Osteoblast (primary cell): ENCODE results near the gene TMEM94. TPM values are rescaled to one million over a fixed set of nuclear protein-coding genes. Genes with fewer than 3 reads are reported as not detected.

ENCODE experiments used
- DNase-seq: peaks from one replicate; pipeline ENCODE4 v3.0.0; 2011; ENCODE audit warnings: low spot score, mixed read lengths; ENCODE audit not compliant: insufficient read length; ENCODE audit errors: missing footprints
- H2AFZ ChIP-seq: 2 replicates; pipeline ENCODE4 v1.6.0; 2011; ENCODE audit warnings: mild to moderate bottlenecking, low read length
- H3K27ac ChIP-seq: 2 replicates; pipeline ENCODE4 v1.5.1; 2011; ENCODE audit warnings: mild to moderate bottlenecking, low read depth, low read length, moderate library complexity
- H3K27me3 ChIP-seq: 2 replicates; pipeline ENCODE4 v1.6.0; 2012; ENCODE audit warnings: mild to moderate bottlenecking, control low read depth, inconsistent platforms, low read length, moderate library complexity; ENCODE audit not compliant: insufficient read depth
- H3K36me3 ChIP-seq: 2 replicates; pipeline ENCODE4 v1.5.1; 2011; ENCODE audit warnings: mild to moderate bottlenecking, low read length, control low read depth, moderate library complexity; ENCODE audit not compliant: insufficient read depth
- H3K4me1 ChIP-seq: 2 replicates; pipeline ENCODE4 v1.5.1; 2011; ENCODE audit warnings: mild to moderate bottlenecking, low read length, control low read depth, moderate library complexity; ENCODE audit not compliant: insufficient read depth
- H3K4me2 ChIP-seq: 2 replicates; pipeline ENCODE4 v1.6.0; 2011; ENCODE audit warnings: mild to moderate bottlenecking, low read length; ENCODE audit not compliant: insufficient read depth
- H3K4me3 ChIP-seq: fragments of 200-600 bp; sonication (generic); 3 replicates; pipeline ENCODE4 v1.5.1; 2012; ENCODE audit warnings: mild to moderate bottlenecking, low read length, inconsistent platforms; ENCODE audit not compliant: insufficient read depth
- H3K79me2 ChIP-seq: 2 replicates; pipeline ENCODE4 v1.6.0; 2012; ENCODE audit warnings: mild to moderate bottlenecking, low read length, control low read depth, inconsistent platforms; ENCODE audit not compliant: insufficient read depth
- H3K9me3 ChIP-seq: 2 replicates; pipeline ENCODE4 v1.5.1; 2011; ENCODE audit warnings: low read depth, low read length, control low read depth
- H4K20me1 ChIP-seq: 2 replicates; pipeline ENCODE4 v1.6.0; 2012; ENCODE audit warnings: mild to moderate bottlenecking, low read length, control low read depth; ENCODE audit not compliant: insufficient read depth
- CTCF ChIP-seq: IDR thresholded peaks from 2 replicates; pipeline ENCODE4 v1.5.1; 2011; ENCODE audit warnings: mild to moderate bottlenecking, low read depth, low read length, moderate library complexity; ENCODE audit errors: extremely low read depth
- total RNA-seq: library from RNA; depleted of rRNA; stranded (reverse); fragments of >200 nt; gene quantifications from 2 replicates; pipeline ENCODE4 v1.2.3, GENCODE V29; 2012

TMEM94 gene
- total RNA-seq, 1 donor: 38.0 TPM

- Histone ChIP-seq H4K20me1 (peaks cover 3% of the 10 kb centered on the region), H3K36me3 (peaks cover 11% of the 10 kb centered on the region)
- no peak for TF ChIP-seq CTCF
Measured at GRCh38 chr17:75500419-75501216, 44.2 kb downstream of the TMEM94 start.

GRCh38 chr17:75501378-75502071 lies 45.1 kb downstream of the TMEM94 start:
- no peak for DNase-seq

More at GRCh38 chr17:75500419-75501216, 44.2 kb downstream of the TMEM94 start:
- Histone ChIP-seq H3K4me2 (no peak overlapping the region), H3K27ac (no peak overlapping the region), H2AFZ (no peak overlapping the region), H3K9me3 (no peaks in the 10 kb centered on the region), H3K79me2 (no peaks in the 10 kb centered on the region), H3K27me3 (no peaks in the 10 kb centered on the region), H3K4me1 (no peaks in the 10 kb centered on the region), H3K4me3 (no peak overlapping the region)
- DNase-seq: no peak

GRCh38 chr17:75502072-75502720 lies 45.8 kb downstream of the TMEM94 start:
- DNase-seq: no peak
- Histone ChIP-seq H2AFZ (no peak overlapping the region), H3K4me3 (no peak overlapping the region), H3K79me2 (no peaks in the 10 kb centered on the region), H3K4me1 (no peaks in the 10 kb centered on the region), H3K9me3 (no peaks in the 10 kb centered on the region), H3K4me2 (no peak overlapping the region), H3K36me3 (peaks cover 16% of the 10 kb centered on the region), H3K27ac (no peak overlapping the region), H4K20me1 (peaks cover 3% of the 10 kb centered on the region), H3K27me3 (no peaks in the 10 kb centered on the region)
- no peak for TF ChIP-seq CTCF

More at GRCh38 chr17:75501378-75502071, 45.1 kb downstream of the TMEM94 start:
- peaks cover 3% of the 10 kb centered on the region for H4K20me1 ChIP-seq
- H3K9me3 ChIP-seq: no peaks in the 10 kb centered on the region
- no peaks in the 10 kb centered on the region for H3K79me2 ChIP-seq
- H3K27ac ChIP-seq: no peak overlapping the region
- no peak overlapping the region for H2AFZ ChIP-seq
- H3K36me3 ChIP-seq: peaks cover 13% of the 10 kb centered on the region
- H3K27me3 ChIP-seq: no peaks in the 10 kb centered on the region
- H3K4me2 ChIP-seq: no peak overlapping the region
- no peak overlapping the region for H3K4me3 ChIP-seq
- no peak for TF ChIP-seq CTCF
- H3K4me1 ChIP-seq: no peaks in the 10 kb centered on the region
